Hematopoietic multipotent progenitor cell treated with erythropoietin and hydrocortisone succinate and interleukin-3 and kit ligand, for 4 days (in vitro differentiated cells): Measurements from ENCODE around the gene MPG.

Experiments
- DNase-seq: peaks from one replicate; pipeline ENCODE4 v3.0.0-alpha.2; 2015

Gene MPG

DNA sequence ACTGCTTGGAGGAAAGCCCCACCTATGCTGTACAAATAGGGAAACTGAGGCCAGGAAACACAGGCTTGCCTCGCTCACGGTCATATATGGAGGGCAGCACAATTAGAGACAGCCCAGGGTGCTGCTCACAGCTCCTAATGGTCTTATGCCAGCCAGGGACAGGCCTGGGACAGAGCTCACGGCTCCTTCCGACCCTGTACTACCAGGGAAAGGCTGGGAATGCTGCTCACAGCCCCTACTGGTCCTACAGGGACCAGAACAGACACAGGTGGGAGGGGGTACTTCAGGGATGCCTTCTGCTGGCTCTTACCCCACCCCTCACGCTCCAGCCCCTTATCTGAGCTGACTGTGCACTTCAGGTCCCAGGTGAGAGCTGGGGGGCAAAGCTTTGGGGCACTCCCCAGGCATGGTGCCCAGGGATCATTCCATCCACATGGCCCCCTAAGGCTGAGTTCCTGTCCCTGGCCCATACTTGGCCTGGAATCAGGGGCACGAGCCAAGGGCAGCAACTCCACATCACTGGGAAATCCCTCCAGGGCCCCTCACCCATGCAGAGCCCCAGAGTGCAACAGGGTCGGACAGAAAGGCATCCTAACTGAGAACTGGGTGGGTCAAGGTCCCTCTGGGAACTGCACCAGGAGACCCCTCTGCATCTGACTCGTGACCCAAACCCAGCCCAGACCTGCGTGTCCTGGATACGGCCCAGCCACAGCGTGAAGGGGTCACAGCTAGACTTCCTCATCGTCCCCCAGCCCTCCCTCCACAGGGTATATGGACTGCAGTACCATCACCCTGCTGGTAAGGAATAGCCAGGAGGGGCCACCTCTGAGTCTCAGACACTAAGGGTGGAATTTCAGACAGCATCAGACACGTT is 11.5 kb upstream of the MPG start:
- no peak for DNase-seq

DNA sequence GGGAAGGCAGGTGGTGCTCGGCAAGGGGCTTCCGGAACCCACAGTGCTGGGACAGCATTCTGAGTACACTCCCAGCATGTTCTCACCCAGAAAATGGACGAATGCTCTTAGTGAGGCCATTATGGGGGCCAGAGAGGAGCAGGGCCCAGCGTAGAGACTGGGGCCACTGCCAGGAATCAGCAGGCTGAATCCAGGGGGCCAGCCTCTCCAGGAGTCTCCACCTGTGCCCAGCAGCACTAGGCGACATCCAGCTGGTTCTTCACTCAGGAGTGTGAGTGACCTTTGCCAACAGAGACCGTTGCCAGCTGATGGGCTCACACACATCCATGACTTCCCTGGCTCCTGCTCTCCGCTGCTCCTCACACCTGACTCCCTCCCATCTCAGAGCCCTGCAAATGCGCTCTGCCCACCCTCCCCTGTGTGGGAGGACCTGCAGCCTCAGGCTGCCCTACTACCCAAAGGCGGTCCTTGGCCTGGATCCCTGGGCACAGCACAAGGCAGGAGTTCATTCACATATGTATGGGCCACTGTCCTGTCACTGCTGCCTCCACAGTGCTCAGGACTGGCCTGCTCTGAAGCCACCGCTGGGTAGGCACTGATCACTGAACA is 10.7 kb upstream of the MPG start:
- no peak for DNase-seq

DNA sequence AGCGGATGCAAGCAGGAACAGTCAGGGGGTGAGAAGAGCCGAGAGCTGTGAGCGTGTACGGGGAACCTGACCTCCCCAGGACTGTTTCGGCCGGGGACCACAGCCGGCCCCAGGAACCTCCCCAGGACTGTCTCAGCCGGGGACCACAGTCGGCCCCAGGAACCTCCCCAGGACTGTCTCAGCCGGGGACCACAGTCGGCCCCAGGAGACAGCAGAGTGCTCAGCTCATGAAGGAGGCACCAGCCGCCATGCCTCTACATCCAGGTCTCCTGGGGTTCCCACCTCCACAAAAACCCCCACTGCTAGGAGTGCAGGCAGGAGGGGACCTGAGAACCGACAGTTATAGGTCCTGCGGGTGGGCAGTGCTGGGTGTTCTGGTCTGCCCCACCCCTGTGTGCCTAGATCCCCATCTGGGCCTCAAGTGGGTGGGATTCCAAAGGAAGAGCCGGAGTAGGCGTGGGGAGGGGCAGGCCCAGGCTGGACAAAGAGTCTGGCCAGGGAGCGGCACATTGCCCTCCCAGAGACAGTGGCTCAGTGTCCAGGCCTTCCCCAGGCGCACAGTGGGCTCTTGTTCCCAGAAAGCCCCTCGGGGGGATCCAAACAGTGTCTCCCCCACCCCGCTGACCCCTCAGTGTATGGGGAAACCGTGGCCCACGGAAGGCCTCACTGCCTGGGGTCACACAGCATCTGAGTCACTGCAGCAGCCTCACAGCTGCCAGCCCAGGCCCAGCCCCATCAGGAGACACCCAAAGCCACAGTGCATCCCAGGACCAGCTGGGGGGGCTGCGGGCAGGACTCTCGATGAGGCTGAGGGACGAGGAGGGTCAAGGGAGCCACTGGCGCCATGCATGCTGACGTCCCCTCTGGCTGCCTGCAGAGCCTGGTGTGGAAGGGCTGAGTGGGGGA is 9.9 kb upstream of the MPG start:
- no peak for DNase-seq

DNA sequence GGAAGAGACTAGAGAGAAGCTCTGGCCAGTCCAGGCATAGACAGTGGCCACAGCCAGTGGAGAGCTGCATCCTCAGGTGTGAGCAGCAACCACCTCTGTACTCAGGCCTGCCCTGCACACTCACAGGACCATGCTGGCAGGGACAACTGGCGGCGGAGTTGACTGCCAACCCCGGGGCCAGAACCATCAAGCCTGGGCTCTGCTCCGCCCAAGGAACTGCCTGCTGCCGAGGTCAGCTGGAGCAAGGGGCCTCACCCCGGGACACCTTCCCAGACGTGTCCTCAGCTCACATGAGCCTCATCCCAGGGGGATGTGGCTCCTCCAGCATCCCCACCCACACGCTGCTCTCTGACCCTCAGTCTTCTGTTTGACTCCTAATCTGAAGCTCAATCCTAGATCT is 8.8 kb upstream of the MPG start:
- DNase-seq = no peak

DNA sequence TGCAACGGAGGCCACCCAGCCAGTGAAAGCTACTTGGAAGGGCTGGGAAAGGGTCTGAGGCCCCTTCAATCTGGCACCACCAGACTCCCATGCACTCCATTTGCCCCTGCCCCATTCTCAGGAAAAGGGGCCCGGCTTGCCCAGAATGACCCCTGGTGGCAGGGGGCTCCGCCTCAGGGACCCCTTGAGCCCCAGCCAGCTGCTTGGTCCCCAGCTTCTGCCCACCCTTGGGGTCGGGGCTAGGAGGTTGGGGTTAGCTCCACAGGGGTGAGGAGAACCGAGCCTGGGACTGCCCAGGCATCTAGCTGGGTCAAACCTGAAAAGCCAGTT is 6.8 kb upstream of the MPG start:
- no peak for DNase-seq

DNA sequence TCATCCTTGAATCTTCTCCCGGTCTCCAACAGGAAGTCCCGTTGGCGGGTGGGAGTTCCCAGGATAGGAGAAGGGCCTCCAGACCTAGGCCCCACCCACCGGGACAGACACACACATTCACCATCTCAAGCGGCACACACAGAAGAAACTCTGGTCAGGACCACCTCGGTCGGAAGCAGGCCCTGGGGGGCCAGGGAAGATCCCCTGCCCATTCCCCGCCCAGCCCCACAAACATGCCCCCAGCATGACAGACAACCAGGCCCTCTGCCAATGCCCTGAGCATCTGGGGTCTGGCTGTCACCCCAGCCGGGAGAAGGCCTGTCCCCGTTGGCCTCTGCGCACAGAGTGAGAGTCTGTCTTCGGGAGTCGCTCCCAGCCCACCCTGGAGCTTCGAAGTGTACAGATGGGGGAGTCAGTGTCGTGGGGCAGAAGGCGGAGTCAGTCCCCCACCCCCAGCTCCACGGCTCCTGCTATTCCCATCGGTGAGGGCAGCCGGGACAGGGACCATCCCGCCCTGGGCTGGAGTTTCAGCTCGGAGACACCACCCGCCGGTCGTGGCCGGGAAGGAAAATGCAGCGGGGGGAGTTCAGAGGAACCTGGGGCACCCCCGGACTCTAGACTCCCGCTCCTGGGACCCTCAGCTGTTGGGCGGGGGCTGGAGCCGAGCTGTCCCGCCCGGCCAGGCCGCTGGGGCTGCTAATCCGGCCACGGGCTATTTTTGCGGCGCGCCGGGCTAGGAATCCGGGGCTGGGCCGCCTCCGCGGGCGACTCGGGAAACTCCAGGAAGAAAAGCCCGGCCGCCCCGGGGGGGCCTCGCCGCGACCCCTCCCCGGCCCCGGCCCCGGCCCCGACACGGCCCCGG is 6.3 kb upstream of the MPG start:
- no peak for DNase-seq

DNA sequence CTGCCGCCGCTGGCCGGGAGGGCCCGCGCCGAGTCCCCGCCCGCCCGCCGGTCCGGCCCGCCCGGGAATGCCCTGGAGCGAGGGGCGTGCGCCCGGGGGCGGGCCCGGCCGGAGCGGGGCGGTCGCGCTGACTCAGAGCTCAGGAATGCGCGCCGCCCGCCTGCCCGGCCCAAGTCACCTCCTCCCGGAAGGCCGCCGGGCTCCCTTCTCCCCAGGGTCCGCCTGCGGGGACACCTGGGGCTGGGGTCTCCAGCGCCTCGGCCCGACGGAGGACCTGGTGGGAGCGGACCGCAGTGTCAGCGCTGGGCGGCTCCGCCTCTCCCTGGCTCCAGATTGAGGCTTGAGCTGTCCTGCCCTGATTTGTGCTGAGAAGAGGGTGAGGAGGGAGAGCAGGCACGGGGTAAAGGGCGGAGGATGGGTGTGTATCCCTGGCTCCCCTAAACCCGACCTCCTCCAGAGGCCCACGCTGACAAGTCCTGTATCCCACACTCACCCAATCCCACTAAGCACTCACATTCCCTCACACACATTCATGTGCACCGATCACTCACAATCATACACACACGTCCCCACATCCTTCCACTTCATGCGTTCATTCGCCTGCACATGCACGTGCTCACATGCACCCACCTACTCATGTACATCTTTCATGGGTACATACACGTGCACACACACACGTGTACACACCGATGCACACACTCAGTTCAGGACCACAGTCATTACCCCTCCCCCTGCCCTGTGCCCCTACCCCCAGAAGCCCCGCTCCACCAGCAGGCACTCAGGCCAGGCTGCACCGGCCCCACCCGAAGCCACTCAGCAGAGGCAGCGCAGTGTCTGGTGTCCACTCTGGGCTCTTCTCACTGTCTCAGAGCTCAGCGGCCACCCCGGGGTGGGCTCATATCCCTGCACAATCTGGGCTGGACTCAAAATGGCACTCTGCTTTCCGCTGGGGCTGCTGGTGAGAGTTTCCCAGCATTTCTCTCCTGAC is 5.2 kb upstream of the MPG start, which contains the start of gene RHBDF1:
RHBDF1 (minus strand) TSS at position 71 of the 988 bp plus-strand sequence. CDS start 7,616 bp downstream, outside the sequence.
- DNase-seq = peak; percentile 54

DNA sequence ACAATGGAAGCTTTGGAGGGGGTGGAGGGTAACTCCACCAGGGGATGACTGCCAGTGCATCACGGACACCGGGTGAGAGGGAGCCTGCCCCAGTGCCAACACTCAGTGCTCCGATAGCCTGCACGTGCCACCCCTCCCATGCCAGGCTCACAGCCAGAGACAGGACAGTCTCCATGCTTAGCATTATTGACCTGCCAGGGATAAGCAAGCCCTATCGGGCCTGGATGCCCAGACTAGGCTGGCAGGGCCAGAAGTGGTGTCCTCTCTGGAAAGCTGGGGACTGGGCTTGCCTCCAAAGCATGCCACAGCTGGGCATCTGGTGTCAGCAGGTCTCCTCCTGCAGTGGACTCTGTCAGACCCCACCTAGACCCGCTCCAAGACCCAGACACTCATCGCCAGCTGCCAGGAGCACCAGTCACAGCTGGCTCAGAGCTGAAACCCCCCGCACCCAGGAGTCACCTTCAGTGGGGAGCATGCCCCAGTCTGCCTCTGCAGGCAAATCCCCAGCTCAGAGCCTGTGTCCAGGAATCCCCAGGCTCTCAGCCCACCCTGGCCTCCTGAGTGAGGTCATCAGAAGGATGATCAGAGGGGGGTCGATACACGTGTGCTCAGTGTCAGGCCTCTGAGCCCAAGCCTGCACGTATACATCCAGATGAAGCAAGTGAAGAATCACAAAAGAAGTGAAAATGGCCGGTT is 3.8 kb upstream of the MPG start:
- DNase-seq = no peak

DNA sequence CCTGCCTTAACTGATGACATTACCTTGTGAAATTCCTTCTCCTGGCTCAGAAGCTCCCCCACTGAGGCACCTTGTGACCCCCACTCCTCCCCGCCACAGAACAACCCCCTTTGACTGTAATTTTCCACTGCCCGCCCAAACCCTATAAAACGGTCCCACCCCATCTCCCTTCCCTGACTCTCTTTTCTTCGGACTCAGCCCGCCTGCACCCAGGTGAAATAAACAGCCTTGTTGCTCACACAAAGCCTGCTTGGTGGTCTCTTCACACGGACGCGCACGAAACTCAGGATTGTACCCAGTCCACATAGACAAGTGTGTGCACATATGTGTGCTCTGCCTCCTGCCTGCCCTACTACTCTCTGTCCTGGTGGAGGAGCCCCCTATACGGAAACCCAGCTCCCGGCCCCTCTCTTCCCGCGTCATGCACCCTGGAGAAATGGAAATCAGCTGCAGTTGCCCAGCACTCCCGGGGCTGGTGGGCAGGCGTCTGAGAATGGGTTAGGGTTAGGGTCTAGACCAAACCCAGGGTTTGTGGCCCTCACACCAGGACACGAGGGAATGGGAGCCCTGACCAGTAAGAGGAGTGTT is 3.2 kb upstream of the MPG start:
- DNase-seq = no peak

DNA sequence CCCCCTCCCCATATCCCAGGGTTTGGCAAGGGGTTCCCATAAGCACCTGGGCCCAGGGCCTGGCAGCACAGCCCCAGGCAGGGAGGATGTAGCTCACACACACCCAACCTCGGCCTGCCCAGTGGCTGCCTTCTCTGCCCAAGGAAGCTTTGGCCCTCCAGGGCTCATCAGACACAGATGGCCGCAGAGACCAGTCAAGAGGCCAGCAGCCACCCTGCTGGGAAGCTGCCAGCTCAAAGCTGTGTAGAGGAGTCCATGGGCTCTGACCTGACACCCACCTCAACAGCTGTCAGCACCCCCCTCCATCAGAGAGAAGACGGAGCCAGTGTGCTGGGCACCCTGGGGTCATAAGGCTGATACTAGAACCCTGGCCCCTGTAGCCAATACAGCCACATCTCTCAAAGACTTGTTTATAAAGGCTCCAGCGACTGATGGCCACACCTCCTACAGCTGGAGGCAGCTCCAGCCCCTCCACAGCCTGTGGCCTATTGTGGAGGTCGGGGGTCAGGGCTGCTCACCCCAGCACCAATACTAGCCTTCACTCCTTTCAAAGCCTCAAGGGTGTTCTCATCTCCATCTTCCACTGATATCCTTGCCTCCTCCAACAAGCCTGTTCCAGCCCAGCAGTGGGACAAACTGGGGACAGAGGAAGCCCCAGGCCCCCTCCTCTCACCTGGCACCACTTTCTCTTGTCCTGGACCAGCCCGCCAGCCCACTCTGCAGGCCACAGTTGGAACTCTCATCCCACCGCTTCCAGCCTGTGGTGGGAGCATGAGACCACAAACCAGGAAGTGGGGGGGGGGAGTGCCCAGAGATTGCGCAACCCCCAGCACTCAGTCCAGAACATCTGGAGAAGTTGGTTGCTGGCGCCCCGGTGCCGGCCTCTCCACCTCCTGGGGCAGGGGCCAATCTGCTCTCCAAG is 2.2 kb upstream of the MPG start:
- DNase-seq = peak; percentile 89

DNA sequence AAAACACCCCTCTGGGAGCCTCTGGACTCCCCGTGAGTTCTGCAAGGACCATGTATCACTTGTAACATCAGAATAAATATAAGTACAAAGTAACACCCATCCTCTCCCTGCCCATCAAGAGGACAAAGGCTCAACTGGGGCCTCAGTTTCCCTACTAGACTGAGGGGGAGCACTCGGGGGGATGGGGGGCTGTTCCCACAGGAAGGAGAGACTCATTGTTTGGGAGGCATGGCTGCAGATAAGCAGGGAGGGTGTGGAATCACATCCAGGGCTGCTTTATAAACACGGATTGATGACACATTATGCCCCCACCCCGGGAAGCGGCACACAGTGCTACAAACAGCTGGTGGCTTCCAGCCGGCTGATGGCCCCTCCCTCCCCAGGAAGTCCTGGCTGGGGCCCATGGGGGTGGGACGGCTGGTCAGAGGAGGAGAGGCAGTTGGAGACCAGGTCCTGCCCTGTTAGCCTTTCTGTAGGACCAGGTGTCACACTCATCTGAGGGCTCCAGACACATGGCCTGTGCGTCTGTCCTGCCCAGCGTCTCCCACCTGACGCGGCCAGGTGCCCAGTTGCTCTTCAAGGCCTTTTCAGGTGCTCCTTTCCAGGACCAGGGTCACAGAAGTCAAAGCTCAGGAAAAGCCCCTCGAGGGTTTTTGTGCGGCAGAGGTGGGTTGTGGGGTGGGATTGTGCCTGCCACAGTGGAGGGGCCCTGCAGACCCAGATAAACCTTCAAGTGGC is 1.3 kb upstream of the MPG start:
- DNase-seq = peak; percentile 64

DNA sequence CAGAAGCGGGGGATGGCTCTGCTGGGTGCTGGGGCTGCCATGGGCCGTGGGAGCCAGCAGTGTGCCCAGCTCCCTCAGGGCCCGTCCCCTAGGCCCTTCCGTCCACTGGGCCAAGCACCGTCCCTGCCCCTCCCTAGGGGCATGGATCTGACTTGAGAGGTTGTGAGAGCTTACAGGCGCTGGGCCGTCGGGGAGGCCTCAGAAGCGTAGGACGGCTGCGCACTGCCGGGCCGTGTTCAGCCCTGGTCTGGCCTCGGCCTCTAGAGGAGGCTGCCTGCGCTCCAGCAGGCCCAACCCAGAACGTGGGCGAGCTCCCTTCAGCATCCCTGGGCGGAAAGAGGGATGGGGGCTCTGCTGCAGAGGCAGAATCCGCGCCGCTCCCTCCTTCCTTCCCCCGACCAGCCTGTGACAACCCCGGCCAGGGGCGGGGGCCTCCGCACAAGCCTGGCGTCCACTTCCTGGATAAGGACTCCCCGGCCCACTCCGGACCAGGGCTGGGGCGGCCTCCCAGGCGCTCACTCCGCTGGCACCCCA is 685 bp upstream of the MPG start:
- DNase-seq = peak; percentile 69

DNA sequence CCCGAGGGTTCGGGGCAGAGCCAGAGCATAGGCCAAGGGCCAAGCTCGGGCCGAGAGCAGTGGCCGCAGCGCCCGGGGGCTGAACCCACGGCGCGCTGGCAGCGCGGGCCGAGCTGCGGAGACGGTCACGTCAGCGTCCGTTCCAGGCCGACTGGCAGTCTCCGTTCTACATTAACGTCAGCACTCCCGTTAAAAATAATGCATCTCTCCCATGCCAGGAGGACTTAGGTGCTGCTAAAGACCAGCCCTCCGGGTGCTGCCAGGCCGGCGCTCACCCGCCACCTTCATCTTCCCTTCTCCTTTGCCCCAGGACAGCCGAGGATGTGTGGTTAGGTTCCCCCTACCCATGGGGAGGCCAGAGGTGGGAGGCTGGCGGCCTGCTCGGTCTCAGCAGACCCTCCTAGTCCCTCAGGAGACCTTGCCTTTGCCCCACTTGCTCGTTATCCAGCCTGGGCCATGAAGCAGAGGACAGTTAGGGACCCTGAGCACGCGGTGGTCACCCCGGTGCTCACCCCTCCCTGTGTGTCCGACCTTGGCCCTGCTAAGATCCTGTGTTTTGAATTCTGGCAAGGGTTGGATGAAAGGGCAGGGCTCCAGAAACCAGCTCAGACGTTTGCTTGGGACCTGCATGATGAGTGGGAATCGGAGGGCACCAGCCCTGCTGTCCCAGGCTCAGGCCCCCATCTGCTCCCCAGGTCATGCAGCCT is 572 bp downstream of the MPG start:
- peak; percentile 45 for DNase-seq

DNA sequence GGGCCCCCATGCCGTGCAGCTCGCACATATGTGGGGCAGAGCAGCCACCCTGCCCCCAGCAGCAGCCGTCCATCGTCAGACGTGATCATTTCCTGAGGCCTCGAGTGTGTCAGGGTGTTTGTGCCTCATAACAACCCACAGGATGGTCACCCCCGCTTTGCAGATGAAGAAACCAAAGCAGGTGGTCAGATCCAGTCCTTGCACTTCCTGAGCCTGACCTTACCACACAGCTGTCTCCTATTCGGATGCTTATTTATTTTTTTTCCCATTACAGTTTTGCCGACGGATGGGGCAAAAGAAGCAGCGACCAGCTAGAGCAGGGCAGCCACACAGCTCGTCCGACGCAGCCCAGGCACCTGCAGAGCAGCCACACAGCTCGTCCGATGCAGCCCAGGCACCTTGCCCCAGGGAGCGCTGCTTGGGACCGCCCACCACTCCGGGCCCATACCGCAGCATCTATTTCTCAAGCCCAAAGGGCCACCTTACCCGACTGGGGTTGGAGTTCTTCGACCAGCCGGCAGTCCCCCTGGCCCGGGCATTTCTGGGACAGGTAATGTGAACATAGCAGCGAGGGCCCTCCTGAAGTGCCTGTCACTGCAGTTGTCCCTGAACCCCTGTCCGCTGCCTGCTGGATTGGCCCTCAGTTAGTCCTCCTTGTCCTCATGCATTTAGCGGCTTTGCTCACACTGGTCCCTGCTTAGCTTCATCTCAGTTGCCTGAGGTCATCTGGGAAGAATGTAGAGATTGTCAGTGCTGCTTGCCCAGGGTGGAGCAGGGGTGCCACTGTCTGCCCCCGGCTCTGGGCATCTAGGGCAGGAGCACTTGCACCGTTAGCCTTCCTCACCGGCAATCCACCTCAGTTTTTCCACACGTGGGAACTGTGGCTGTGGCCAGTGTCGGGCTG is 1.4 kb downstream of the MPG start:
- no peak for DNase-seq

DNA sequence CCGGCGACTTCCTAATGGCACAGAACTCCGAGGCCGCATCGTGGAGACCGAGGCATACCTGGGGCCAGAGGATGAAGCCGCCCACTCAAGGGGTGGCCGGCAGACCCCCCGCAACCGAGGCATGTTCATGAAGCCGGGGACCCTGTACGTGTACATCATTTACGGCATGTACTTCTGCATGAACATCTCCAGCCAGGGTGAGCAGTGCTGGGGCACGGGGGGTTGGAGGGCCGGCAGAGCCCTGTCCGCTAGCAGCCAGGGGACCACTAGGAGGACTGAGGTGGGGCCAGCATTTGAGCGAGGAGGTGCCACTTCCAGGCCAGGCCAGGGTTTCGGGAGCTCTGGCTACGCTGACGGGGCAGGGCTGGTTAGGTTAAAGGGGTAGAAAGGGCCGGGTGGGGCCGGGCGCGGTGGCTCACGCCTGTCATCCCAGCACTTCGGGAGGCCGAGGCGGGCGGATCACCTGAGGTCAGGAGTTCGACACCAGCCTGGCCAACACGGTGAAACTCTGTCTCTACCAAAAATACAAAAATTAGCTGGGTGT is 5.1 kb downstream of the MPG start:
- no peak for DNase-seq
